HG03196 (cell line): Measurements from ENCODE around the gene ANO7.
A peak's percentile ranks its signal among the peaks of the same experiment; 100 is the strongest.

ENCODE experiments used
- ATAC-seq: cut with Tn5 transposase; IDR thresholded peaks from one replicate; pipeline ENCODE4 v1.9.1; 2021; ENCODE audit not compliant: unreplicated experiment

The ANO7 gene

DNA sequence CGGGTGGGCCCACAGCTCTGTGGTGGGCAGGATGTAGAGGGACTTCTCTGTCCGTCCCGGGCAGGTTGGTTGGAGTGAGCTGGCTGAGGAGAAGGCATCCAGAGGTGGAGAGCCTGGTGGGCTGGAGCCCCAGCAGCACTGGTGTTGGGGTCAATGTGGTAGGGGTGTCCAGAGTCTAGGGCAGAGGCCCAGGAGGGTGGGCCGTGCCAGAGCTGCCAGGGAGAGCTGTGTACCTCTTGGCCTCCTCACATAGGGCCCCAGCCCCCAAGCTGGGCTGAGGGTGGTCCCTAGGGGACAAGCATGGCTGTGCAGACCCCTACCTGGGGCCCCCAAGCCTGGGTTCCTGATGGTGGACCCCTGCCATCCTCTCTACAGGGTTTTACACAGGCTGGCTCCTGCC lies 16.0 kb downstream of the ANO7 start:
- ATAC-seq, result no peak

DNA sequence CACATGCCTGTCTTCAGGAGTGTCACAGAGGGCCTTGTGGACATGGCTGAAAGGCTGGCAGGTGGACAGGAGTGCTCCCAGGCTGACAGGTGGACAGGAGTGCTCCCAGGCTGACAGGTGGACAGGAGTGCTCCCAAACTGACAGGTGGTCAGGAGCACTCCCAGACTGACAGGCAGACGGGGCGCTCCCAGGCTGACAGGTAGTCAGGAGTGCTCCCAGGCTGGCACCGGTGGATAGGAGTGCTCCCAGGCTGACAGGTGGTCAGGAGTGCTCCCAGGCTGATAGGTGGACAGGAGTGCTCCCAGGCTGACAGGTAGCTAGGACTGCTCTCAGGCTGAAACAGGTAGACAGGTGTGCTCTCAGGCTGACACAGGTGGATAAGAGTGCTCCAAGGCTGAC lies 16.6 kb downstream of the ANO7 start:
- no peak for ATAC-seq

DNA sequence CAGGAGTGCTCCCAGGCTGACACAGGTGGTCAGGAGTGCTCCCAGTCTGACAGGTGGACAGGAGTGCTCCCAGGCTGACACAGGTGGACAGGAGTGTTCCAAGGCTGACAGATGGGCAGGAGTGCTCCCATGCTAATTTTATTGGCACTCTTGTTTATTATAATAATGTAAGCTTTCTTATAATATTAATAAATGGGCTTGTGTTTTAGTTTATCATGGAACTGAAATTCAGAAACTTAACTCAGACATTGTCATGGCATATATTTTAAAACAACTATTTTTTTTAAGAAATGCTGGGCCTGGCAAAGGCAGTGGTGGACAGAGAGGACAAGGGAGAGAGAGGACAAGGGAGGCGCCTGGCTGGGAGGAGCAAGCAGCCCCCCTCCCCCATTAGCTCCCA lies 18.7 kb downstream of the ANO7 start:
- no peak for ATAC-seq

DNA sequence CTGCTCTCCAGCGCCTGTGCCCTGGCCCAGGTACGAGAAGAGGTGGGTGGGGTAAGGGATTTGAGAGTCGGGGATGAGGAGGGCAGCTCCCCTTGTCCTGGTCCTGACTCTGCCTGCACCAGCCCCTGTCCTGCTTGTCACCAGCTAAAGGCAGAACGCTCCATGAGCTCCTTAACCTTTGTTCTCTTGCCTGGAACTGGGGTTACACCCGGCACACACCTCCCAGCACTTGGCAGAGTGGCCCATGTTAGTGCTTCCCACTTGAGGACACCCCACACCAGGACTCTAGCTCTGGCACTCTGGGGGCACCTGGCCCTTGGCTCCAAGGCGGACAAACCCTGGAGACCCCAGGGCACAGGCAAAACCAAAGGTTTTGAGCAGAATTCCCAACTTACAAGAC lies 19.2 kb downstream of the ANO7 start:
- ATAC-seq, result no peak

DNA sequence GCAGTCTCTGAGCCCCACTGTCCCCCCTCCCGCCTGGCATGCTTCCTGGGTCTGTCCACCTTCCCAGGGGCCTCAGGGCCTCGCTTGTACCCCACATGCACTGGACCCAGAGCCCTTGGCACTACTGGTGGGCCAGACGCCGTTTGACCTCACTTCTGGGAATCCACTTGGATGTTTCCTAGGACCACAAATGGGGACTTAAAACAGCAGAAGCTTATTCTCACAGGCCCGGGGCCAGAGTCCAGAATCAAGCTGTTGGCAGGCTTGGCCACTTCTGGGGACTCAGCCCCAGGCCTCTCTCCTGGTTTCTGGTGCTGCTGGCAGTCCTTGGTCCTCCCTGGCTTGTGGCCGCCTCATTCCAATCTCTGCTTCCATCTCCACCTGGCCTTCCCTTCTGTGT lies 19.6 kb downstream of the ANO7 start:
- ATAC-seq, result no peak

DNA sequence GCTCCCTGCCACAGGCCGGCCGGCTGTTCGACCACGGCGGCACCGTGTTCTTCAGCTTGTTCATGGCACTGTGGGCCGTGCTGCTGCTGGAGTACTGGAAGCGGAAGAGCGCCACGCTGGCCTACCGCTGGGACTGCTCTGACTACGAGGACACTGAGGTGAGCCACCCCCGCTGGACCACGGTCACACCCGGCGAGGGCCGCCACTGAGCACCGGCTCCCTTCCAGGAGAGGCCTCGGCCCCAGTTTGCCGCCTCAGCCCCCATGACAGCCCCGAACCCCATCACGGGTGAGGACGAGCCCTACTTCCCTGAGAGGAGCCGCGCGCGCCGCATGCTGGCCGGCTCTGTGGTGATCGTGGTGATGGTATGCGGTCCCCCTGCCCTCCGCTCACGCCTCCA lies 20.8 kb downstream of the ANO7 start:
- ATAC-seq, result no peak

DNA sequence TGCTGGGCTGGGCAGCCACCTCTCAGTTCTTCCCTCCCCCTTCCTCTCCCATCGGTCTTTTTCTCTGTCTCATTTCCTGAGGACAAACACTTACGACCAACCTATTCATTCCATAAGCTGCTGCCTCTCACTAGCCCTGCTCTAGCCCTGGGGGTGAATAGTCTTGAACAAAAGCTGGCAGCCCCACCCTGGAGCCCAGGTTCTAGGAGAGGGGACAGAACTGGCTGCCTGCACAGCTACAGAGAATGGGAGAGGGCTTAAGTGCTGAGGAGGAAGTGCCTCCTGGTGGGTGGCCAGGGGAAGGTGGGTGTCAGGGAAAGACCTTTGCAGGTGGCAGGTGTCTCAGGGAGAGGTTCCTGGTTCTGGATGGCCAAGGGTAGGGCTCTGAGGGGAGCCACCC lies 22.8 kb downstream of the ANO7 start:
- ATAC-seq, result no peak

DNA sequence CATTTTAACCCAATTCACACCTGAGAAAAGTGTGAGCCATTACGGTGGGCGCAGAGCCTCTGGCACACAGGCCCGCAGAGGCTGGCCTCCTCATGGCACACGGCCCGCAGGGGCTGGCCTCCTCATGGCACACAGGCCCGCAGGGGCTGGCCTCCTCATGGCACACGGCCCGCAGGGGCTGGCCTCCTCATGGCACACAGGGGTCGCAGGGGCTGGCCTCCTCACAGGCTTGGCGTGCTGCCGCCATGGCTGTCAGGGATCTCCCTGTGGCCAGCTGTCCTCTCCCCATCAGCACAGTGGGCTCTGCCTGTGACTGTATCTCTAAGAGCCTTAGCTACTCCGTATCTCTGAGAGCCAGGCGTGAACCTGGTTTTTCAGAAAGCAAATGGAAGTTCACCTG lies 24.6 kb downstream of the ANO7 start:
- ATAC-seq, result no peak

DNA sequence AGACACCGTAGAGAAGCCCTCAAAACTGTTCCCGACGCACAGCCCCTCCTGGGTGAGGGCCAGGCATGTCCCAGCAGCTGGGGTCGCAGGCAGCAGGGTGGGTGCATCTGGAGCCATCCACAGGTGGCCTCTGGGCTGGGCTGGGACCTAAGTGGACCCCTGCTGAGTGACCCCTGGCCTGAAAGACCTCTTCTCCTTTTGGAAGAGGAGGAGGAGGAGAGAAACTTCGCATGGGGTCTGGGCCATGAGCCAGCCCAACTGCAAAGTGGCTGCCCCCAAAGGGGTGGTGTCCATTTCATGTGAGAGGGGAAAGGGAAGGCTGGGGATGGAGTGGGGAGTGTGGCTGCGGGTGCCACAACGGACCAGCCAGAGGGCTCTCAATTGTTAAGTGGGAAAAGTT lies 25.1 kb downstream of the ANO7 start:
- ATAC-seq, result no peak

DNA sequence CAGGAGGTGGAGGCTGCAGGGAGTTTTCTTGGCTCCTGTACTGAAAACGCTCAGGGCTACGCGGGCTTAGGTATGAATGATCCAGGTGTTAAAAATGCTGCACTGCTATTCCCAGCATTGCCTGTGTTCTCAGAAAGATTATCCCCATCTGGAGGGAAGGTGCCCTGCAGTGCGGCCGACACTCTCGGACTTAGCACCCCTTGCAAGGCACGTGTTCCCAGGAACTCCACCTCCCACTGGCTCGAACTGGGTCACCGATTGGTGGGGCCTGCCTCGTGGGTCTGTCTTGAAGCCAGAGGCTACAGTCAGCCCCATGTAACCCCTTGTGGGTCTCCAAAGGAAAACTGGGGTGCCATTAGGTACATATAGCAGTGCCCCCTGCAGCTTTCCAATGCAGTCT lies 25.7 kb downstream of the ANO7 start:
- ATAC-seq, result no peak

DNA sequence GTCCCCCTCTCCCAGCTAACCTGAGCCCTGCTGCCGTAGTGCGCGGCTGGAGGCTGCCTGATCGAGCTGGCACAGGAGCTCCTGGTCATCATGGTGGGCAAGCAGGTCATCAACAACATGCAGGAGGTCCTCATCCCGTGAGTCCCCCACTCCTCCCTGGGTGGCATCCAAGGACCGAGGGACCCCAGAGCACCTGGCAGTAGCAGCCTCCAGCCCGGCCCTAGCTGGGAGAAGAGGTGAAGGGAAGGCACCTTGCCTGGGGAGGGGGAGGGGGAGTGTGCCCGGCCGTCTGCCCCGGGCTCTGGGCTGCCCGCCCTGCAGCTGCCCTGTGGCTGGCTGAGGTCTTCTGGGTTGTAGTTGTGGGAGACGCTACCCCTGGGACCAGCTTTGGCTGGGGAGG lies 26.3 kb downstream of the ANO7 start:
- no peak for ATAC-seq

DNA sequence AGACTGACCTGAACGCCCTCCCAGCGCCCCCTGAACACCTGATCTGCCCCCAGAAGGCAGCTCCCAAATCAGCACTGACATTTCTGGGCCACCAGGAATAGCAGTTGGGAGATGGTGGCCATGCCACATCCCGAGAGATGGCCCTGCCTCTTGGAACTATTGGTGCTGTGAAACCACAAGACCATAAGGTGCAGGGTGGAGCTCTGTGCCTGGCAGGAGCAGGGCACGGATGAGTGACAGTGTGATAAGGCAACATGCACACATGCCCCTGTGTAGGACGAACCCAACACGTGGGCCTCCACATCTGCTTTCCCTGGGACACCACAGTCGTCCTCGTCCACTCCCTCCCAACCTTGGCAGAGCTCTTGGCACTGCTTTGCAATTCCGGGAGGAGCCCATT lies 26.9 kb downstream of the ANO7 start:
- ATAC-seq, result no peak

DNA sequence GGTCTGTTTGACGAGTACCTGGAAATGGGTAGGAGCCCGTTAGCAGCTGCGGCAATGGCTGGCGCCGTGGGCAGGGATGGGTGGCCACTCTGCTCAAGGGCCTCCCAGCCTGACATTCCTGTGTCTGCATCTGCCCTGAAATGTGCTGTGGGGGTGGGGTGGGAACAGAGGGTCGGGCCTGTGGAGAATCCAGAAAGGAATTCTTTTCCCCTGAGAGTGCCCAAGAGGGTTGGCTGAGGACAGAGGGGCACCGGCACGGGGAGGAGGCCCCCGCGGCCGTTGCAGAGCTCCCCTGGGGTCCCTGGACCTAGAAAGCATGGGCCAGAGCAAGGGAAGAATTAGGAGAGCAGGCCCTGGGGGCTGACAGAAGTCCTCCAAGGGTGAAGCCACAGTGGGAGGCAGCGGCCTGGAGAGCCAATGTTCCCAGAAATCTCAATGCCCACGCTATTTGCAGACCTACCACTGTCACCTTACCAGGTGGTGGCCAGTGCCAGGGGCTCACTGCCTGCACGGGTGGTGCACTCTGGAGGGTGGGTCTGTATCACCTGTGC lies 27.8 kb downstream of the ANO7 start:
- no peak for ATAC-seq

DNA sequence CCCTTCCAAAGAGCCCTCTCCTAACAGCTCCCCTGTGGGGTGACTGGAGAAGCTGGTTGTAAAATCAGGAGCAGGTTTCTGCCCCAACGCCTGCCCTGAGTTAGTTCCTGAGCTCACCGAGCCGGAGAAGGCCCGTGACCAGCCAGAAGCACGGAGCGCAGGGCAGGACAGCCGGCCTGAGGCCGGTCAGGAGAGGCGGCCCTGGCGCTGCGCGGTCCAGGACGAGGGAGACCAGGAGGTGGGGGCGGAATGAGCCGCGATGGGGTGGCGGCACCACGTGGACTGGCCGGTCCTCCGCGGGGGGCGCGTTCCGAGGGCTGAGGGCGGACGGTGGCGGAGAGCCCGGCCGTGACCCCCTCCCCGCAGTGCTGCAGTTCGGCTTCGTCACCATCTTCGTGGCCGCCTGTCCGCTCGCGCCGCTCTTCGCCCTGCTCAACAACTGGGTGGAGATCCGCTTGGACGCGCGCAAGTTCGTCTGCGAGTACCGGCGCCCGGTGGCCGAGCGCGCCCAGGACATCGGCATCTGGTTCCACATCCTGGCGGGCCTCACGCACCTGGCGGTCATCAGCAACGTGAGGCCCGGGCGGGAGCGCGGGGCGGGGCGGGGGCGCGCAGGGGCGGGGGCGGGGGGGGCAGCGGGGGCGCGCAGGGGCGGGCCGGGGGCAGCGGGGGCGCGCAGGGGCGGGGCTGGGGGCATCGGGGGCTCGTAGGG lies 29.0 kb downstream of the ANO7 start:
- ATAC-seq, result peak; percentile 58

DNA sequence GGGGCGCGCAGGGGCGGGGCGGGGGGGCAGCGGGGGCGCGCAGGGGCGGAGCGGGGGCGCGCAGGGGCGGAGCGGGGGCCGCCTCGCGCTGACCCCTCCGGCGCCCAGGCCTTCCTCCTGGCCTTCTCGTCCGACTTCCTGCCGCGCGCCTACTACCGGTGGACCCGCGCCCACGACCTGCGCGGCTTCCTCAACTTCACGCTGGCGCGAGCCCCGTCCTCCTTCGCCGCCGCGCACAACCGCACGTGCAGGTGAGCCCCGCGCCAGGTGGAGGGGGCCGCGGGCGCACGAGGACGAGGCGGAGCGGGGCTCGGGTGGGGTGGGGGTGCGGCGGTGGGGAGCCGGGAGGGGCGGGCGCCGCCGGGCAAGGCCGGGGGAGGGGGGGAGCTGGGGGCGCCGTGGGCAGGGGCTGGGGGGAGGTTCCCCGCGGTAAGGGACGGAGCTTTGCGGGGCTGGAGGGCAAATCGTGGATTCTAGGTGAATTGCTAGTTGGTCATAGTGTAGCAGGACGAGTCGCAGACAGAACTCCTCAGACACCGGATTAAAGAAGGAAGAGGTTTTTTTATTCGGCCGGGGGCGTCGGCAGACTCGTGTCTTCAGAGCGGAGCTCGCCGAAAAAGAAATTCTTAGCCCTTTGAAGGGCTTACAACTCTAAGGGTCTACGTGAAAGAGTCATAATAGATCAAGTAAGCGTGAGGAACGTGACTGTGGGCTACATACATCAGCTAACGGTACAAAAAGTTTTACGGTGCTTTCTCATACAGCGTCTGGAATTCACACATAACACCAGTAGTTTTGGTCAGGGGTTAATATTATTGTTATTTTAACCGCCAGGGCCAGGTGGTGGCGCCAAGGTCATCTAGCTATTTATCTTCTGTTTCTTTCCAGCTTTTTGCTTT lies 29.9 kb downstream of the ANO7 start:
- ATAC-seq, result no peak

DNA sequence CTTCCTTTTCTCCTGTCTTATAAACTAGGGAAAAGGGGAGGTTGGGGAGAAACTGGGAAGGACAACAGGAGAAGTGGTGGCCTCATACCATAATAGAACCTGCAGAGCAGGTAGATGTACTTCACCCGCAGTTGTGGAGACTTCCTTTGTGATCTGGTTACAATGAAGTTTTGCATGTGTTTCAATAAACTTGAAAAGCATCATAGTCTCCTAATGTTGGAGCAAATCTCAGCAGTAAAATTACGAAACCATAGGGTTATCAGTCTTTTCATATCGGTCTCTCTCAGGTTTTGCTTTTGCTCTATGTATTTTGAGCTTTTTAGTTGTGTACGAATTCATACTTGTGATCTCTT lies 30.5 kb downstream of the ANO7 start:
- no peak for ATAC-seq

DNA sequence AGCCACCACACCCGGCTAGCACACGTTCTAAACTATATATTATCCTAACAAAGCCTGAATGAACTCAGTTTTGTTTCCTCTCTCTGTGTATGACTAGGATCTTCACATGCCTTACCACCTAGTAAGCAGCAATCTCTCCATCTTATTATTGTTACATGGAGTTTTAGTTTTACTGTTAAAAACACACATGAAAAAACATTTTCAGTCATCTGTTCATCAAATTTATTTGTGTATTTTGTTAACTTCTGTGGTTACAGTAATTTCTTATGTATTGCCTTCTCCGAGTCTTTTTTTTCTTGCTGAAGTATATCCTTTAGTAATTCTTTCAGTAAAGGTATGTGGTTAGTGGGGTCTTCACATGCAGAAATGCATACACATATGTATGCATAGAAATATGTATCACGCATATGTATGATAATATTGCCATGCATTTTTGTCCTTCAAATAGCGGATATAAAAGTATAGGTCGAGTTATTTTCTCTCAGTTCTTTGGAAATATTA lies 31.4 kb downstream of the ANO7 start:
- ATAC-seq, result no peak

DNA sequence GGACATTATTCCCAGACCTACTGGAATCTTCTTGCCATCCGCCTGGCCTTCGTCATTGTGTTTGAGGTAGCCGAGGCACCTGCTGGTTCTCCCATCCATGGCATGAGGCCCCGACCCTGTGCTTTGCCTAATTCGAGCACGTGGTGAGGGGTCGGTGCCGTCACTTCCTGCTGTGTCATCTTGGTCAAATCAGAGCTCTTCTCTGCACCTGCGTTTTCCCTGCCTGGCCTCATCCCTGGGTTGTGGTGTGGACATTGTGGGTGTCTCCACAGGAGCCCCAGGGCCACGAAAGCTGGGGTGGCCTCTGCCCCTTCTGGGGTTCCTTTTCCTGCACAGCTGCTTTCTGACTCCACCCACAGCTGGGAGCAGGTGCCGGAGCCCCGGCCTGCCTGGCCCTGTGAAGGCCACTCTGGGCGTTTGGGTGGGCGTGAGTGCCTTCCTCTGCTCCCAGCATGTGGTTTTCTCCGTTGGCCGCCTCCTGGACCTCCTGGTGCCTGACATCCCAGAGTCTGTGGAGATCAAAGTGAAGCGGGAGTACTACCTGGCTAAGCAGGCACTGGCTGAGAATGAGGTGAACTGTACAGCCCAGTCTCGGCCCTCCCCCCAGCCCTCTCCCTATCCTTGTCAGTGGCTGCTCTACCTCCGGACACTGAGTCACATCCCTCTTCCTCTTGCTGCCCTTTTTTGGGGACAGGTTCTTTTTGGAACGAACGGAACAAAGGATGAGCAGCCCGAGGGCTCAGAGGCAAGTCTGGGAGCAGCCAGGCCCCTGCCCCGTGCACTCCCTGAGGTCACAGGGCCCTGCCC lies 34.9 kb downstream of the ANO7 start:
- no peak for ATAC-seq

DNA sequence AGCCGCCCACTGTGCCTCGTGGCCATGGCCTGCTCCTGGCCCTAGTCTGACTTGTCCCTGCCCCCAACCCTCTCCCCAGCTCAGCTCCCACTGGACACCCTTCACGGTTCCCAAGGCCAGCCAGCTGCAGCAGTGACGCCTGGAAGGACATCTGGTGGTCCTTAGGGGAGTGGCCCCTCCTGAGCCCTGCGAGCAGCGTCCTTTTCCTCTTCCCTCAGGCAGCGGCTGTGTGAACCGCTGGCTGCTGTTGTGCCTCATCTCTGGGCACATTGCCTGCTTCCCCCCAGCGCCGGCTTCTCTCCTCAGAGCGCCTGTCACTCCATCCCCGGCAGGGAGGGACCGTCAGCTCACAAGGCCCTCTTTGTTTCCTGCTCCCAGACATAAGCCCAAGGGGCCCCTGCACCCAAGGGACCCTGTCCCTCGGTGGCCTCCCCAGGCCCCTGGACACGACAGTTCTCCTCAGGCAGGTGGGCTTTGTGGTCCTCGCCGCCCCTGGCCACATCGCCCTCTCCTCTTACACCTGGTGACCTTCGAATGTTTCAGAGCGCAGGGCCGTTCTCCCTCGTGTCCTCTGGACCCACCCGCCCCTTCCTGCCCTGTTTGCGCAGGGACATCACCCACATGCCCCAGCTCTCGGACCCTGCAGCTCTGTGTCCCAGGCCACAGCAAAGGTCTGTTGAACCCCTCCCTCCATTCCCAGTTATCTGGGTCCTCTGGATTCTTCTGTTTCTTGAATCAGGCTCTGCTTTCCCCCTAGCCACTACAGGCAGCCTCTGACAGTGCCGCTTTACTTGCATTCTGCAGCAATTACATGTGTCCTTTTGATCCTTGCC lies 35.8 kb downstream of the ANO7 start:
- ATAC-seq, result no peak

DNA sequence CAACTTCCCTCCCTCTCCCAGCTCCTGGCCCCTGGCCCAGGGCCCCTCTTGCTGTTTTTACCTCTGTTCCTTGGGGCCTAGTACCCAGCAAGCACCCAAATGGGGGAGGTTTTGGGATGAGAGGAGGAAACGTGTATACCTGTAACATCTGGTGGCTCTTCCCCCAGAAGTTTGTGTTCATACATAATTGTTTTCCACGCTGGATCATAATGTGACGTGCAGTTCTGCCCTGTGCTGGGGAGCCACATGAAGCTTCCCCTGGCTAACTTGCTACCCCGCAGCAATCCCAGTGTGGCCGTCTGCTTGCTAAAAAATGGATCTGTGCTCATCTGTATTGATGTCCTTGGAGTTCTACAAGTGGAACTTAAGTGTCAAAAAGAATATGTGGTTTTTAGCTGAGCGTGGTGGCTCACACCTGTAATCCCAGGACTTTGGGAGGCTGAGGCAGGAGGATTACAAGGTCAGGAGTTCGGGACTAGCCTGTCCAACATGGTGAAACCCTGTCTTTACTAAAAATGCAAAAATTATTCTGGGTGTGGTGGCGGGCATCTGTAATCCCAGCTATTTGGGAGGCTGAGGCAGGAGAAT lies 36.5 kb downstream of the ANO7 start:
- ATAC-seq, result no peak
